Fibroblast of lung (primary cell): ENCODE results near the gene MIA2. TPM values are rescaled to one million over a fixed set of nuclear protein-coding genes. Genes with fewer than 3 reads are reported as not detected.

Source experiments
- DNase-seq, 2 donors: peaks; one replicate each; pipeline versions ENCODE4 v3.0.0 to v3.0.0-alpha.2; 2010; ENCODE audit warnings: low read depth in 2 of 2
- H2AFZ ChIP-seq: 2 replicates; pipeline ENCODE4 v1.5.1; 2012; ENCODE audit warnings: low read length, control low read depth, inconsistent platforms
- H3K27ac ChIP-seq: 2 replicates; pipeline ENCODE4 v1.5.1; 2011; ENCODE audit warnings: low read length, control low read depth; ENCODE audit not compliant: insufficient read depth
- H3K27me3 ChIP-seq: 2 replicates; pipeline ENCODE4 v1.5.1; 2011; ENCODE audit warnings: mild to moderate bottlenecking, low read length; ENCODE audit not compliant: control insufficient read depth, insufficient read depth
- H3K36me3 ChIP-seq: 2 replicates; pipeline ENCODE4 v1.5.1; 2011; ENCODE audit warnings: low read length; ENCODE audit not compliant: control insufficient read depth, insufficient read depth
- H3K4me1 ChIP-seq: 2 replicates; pipeline ENCODE4 v1.5.1; 2011; ENCODE audit warnings: low read length; ENCODE audit not compliant: control insufficient read depth, insufficient read depth; ENCODE audit errors: extremely low read depth
- H3K4me2 ChIP-seq: 2 replicates; pipeline ENCODE4 v1.5.1; 2011; ENCODE audit warnings: low read length, control low read depth; ENCODE audit not compliant: insufficient read depth; ENCODE audit errors: extremely low read depth
- H3K4me3 ChIP-seq, 4 experiments: fragments of 200-600 bp in 1 of 4; sonication (generic) in 1 of 4; replicated peaks in 1 of 4; 2 replicates each; pipeline ENCODE4 v1.5.1; 2011 to 2016; ENCODE audit warnings: low read length in 4 of 4, low read depth in 3 of 4, mild to moderate bottlenecking in 3 of 4, control low read depth in 2 of 4, inconsistent platforms in 1 of 4, mixed read lengths in 1 of 4; ENCODE audit not compliant: insufficient read depth in 1 of 4; ENCODE audit errors: control extremely low read depth in 1 of 4
- H3K79me2 ChIP-seq: 2 replicates; pipeline ENCODE4 v1.5.1; 2012; ENCODE audit warnings: mild to moderate bottlenecking, low read length, inconsistent platforms; ENCODE audit not compliant: control insufficient read depth, insufficient read depth
- H3K9ac ChIP-seq: 2 replicates; pipeline ENCODE4 v1.5.1; 2011; ENCODE audit warnings: mild to moderate bottlenecking, low read length, control low read depth; ENCODE audit not compliant: insufficient read depth
- H3K9me3 ChIP-seq: 2 replicates; pipeline ENCODE4 v1.5.1; 2012; ENCODE audit warnings: low read depth, low read length; ENCODE audit not compliant: control insufficient read depth, insufficient read depth
- H4K20me1 ChIP-seq: 2 replicates; pipeline ENCODE4 v1.5.1; 2011; ENCODE audit warnings: low read length; ENCODE audit not compliant: control insufficient read depth, insufficient read depth; ENCODE audit errors: extremely low read depth
- EZH2 ChIP-seq: IDR thresholded peaks from 2 replicates; pipeline ENCODE4 v1.5.1; 2012; ENCODE audit warnings: low read length, control low read depth, mild to moderate bottlenecking; ENCODE audit errors: missing control alignments
- polyA plus RNA-seq, 2 donors: library from polyadenylated mRNA; depleted of rRNA in 1 of 2; stranded (reverse) in 1 of 2; unstranded in 1 of 2; fragments of >200 nt; gene quantifications; 2 replicates each; pipeline ENCODE4 v1.2.1, GENCODE V29; 2011 to 2012; ENCODE audit warnings: missing spikeins in 1 of 2
- total RNA-seq: library from RNA; depleted of rRNA; stranded (reverse); fragments of >200 nt; gene quantifications from 2 replicates; pipeline ENCODE4 v1.2.1, GENCODE V29; 2014
- TF ChIP-seq, protein P1 (sequence below), 2 donors: IDR thresholded peaks in 1 of 2; conservative IDR thresholded peaks in 1 of 2; 1 replicate in 1 of 2; 2 replicates in 1 of 2; pipeline ENCODE4 v1.5.1; 2011 to 2012; ENCODE audit warnings: low read length in 2 of 2, control low read depth in 1 of 2, inconsistent platforms in 1 of 2, low read depth in 1 of 2, mild to moderate bottlenecking in 1 of 2

The MIA2 gene
- total and polyA plus RNA-seq, 2 donors (not counting 1 experiment from before 2014, with no cell fraction given) = 9.7 to 15.0 TPM

DNA sequence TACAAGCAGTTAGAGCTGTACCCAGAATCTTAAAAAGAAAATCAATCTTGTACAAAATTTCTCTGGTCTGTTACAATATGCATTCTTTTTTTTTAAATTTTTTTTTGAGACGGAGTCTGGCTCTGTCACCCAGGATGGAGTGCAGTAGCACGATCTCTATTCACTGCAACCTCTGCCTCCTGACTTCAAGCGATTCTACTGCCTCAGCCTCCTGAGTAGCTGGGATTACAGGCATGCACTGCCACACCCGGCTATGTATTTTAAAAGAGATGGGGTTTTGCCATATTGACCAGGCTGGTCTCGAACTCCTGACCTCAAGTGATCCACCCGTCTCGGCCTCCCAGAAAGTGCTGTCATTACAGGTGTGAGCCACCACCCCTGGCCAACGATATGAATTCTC is 194.4 kb downstream of the MIA2 start:
- Histone ChIP-seq H3K9ac (no peak overlapping the region), H4K20me1 (no peaks in the 10 kb centered on the region), H3K79me2 (peaks cover 39% of the 10 kb centered on the region), H3K4me2 (no peak overlapping the region), H3K36me3 (no peaks in the 10 kb centered on the region), H3K27ac (no peak overlapping the region), H3K4me3 (no peak overlapping the region), H3K4me1 (no peaks in the 10 kb centered on the region), H3K9me3 (no peaks in the 10 kb centered on the region), H3K27me3 (no peaks in the 10 kb centered on the region), H2AFZ (no peak overlapping the region)
- TF ChIP-seq, protein P1, sequence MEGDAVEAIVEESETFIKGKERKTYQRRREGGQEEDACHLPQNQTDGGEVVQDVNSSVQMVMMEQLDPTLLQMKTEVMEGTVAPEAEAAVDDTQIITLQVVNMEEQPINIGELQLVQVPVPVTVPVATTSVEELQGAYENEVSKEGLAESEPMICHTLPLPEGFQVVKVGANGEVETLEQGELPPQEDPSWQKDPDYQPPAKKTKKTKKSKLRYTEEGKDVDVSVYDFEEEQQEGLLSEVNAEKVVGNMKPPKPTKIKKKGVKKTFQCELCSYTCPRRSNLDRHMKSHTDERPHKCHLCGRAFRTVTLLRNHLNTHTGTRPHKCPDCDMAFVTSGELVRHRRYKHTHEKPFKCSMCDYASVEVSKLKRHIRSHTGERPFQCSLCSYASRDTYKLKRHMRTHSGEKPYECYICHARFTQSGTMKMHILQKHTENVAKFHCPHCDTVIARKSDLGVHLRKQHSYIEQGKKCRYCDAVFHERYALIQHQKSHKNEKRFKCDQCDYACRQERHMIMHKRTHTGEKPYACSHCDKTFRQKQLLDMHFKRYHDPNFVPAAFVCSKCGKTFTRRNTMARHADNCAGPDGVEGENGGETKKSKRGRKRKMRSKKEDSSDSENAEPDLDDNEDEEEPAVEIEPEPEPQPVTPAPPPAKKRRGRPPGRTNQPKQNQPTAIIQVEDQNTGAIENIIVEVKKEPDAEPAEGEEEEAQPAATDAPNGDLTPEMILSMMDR (conservative IDR thresholded peaks at IDR 0.05 in 1 of 2, IDR thresholded peaks at IDR 0.05 in 1 of 2; ENCODE audit: low read depth in 1 of 2, low read length in 2 of 2) = no peak
- no peak for TF ChIP-seq EZH2
- DNase-seq = no peak

DNA sequence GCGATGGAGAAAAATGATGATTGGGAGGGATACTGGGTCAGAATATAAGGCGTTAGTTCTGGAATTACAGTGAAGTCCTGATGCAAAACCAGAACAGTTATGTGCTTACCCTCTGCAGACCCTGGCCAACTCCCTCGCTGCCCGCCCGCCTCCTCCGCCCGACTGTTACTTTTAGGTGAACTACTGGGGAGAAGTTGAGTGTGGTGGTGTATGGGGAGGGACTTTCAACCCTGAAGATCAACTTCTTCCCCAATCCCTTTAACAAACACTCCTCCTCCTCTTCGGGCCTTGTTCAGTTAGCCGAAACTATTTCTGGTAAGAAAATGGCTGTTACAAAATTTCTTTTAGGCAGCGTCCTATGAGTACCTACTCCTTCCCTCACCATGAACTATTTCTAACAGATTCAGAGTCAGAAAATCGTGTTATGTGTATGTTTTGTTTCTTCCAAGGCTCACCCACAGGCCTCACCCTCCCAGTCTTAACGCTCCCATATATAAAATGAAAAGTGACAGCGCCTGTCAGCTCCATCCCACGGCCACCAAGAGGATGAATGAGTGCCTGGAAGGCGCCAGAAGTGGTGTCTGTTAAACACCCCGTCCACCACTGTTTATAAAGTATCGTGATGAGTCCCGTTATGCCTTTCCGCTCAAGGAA is 197.2 kb downstream of the MIA2 start:
- H3K27ac ChIP-seq = peak overlapping the region; percentile 100
- H3K9me3 ChIP-seq = no peaks in the 10 kb centered on the region
- H3K4me2 ChIP-seq = peak overlapping the region; percentile 95
- TF ChIP-seq, protein P1 (conservative IDR thresholded peaks at IDR 0.05 in 1 of 2, IDR thresholded peaks at IDR 0.05 in 1 of 2; ENCODE audit: low read depth in 1 of 2, low read length in 2 of 2) = no peak
- no peak for TF ChIP-seq EZH2
- peak overlapping the region; percentile 70 for H2AFZ ChIP-seq
- peaks cover 35% of the 10 kb centered on the region for H3K79me2 ChIP-seq
- peak; percentile 9 to 17 for DNase-seq
- no peaks in the 10 kb centered on the region for H3K27me3 ChIP-seq
- H3K36me3 ChIP-seq = no peaks in the 10 kb centered on the region
- H3K9ac ChIP-seq = peak overlapping the region; percentile 100
- H3K4me1 ChIP-seq = peaks cover 2% of the 10 kb centered on the region
- H3K4me3 ChIP-seq = peak overlapping the region; percentile 86 to 95 (median 88)
- no peaks in the 10 kb centered on the region for H4K20me1 ChIP-seq

DNA sequence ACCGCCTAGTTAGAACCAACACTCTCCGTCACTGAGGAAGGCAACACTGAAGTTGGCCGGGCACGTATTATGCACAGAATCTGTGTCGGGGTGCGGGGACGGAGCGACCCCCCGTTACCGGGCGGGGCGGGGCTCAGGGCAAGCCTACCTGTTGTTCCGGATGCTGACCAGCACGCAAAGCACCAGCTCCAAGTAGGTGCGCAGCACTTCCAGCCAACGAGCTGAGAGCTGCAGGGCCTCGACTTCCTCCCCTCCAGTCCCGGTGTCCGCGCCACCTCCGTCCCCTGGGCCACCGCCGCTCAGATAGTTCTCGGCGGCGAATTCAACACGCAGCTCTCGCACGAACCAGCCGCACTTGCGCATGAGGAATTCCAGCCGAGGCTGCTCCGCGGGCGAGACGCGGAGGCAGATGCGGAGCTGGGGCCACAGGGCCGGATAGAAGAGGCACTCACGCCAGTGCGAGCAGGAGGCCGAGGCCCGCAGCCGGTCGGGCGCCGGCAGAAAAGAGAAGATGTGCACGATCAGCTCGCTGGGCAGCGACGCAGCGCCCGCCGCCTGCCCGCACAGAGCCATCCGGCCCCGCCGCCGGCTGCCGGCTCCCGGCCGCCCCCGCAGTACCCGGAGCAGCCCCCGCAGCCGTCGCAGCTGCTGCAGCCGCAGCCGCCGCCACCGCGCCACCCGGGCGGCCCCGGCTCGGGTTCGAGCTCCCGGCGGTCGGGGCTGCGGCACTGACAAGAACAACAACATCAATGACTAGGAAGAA is 197.9 kb downstream of the MIA2 start:
- H3K9me3 ChIP-seq = no peaks in the 10 kb centered on the region
- no peak for TF ChIP-seq EZH2
- TF ChIP-seq, protein P1 (conservative IDR thresholded peaks at IDR 0.05 in 1 of 2, IDR thresholded peaks at IDR 0.05 in 1 of 2; ENCODE audit: low read depth in 1 of 2, low read length in 2 of 2) = no peak
- peak; percentile 24 to 41 for DNase-seq
- peak overlapping the region; percentile 95 for H3K4me2 ChIP-seq
- H3K4me1 ChIP-seq = peaks cover 2% of the 10 kb centered on the region
- H3K27ac ChIP-seq = peak overlapping the region; percentile 100
- H3K79me2 ChIP-seq = peaks cover 33% of the 10 kb centered on the region
- peak overlapping the region; percentile 86 to 95 (median 88) for H3K4me3 ChIP-seq
- peak overlapping the region; percentile 100 for H3K9ac ChIP-seq
- H3K27me3 ChIP-seq = no peaks in the 10 kb centered on the region
- H2AFZ ChIP-seq = peak overlapping the region; percentile 70
- no peaks in the 10 kb centered on the region for H3K36me3 ChIP-seq
- H4K20me1 ChIP-seq = no peaks in the 10 kb centered on the region
